HG03060 (cell line): Measurements from ENCODE around the gene AGGF1.
"Not testable (repeated sequence)": the region's sequence is repeated elsewhere in the genome, so short reads cannot be mapped to it uniquely, and the experiment has no call there.

ENCODE experiments used
- ATAC-seq: cut with Tn5 transposase; IDR thresholded peaks from one replicate; pipeline ENCODE4 v1.9.1; 2021; ENCODE audit warnings: low read depth, moderate number of reproducible peaks; ENCODE audit not compliant: unreplicated experiment

Gene AGGF1

DNA sequence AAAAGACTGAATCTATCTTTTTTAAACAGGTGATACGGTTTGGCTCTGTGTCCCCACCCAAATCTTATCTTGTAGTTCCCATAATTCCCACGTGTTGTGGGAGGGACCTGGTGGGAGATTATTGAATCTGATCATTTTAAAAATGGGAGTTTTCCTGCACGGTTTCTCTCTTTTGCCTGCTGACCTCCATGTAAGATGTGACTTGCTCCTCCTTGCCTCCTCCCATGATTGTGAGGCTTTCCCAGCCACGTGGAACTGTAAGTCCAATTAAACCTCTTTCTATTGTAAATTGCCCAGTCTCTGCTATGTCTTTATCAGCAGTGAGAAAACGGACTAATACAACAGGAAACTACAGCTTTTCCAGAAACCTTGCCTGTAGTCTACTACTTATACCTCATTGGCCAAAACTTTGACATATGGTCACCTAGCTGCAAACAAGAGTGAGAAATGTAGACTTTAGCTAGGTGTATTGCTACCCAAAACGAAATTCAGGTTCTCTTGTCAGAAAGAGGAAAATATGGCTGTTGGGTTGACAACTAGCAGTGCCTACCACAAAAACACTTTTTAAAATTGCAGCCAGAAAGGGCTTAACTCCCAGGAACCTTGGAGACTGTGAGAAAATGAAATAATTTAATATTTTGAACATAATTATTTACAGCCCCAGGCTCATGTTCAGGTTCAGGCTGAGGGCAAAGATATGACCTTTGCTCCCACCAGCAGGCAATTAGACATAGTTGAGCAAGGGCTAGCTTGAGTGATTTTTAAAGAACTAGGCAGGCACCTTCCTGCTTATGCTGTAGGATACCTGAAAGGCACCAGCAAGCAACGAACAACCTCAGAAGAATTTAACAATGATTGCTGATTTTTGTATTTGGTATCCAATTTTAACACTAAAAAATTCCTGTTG lies 7.4 kb upstream of the AGGF1 start:
- ATAC-seq, result no peak

DNA sequence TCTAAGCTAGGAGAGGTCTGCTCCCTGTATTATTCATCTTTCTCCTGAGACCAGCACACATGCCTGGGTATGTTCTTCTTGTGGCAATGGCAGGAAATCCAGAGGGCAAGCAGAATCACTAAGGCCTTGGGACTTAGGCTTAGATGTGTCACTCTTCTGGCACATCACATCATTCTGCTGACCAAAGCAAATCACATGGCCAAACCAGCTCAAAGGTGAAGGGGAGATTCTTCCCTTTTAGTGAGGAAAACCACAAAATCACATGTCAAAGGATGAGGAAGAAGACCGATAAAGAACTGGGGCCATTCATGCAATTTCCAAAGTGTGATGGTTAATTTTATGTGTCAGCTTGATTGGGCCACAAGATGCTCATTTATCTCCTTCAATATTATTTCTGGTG lies 5.7 kb upstream of the AGGF1 start:
- ATAC-seq, result no peak

DNA sequence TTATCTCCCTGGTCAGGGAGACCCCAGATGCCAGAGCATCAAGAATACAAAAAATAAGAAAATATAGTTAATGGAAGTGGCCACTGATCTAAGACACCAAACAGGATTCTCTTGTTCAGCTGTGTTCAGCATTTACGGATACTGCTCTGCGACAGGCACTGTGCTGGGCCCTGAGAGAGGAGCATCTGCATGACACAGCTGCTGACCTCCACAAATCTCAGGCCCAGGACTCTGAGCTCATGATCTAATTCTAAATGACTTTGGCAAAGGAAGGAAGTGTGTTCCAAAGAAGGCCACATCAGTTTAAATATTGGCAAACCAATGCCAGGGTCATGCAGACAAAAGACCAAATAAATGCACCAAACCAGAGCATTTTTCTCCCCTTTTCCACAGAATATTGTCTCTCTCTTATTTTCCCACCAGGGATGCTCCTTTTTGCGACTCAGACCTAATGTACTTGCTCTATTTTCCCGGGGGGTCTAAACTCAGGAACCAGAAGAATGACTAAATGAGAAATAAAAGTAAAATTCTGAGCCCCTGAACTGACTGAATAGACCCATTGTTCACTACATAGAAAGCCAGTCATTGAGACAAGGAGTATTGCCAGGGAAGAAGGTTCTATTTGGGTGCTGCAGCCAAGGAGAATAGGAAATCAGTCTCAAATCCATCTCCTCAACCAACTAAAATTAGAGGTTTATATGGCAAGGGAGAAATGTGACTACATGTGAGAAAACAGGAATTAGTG lies 1.4 kb upstream of the AGGF1 start:
- ATAC-seq, result no peak

DNA sequence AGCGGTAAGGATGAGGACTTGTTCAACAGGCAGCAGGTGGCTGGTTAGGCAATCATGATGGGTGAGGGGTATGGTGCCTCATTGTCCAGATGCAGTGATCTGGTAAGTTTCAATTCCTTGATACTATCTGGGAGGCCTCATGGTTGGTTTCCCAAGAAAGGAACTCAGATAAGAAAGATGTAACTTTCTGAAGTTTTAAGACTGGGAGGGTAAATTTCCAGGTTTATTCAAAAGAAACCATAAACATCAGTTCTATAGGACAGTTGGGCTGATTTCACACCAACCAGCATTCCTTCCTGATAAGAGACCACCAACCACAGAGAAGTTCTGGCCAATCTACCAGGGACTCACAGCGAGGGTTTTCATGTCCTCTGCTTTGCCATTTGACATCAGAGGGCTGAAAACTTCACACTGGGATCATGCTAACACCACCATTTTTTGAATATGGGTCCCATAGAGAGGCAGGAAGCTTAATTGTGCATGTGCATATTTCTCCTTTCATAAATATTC lies 773 bp upstream of the AGGF1 start:
- no peak for ATAC-seq

DNA sequence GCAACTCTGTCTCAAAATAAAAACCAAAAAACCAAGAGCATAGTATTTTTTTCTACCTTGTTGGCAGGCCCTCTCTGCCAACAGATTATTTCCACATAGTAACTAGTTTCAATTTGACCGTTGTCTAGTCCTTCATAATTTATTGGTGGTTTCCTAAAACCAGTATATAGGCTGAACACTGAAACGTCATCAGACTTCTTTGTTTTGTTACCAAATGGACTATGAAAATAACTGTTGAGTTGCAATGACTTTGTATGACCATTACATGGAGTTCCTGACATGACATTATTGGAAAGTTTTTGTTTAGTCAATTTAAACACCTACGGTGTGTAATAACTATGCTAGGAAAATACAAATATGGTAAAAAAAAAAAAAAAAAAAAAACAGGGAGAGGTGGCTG lies 1.7 kb downstream of the AGGF1 start:
- ATAC-seq, result no peak

DNA sequence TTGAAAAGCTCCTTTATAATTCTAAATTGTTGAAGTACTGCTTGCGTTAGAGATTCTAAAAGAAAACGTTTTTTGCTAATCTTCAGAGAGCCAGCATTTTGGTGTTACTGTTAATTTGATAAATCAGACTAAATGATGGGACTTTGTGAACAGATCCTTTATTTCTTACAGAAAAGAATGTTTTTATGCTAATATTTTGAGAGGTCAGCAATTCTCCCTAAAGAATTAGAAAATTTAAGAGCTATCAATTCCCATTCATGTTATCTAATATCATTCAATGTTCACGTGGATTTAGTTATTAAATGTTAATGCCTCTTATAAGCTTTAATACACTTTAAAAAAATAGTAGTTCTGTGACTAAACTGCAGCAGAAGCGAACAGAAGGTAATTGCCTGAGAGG lies 2.4 kb downstream of the AGGF1 start:
- ATAC-seq, result no peak

DNA sequence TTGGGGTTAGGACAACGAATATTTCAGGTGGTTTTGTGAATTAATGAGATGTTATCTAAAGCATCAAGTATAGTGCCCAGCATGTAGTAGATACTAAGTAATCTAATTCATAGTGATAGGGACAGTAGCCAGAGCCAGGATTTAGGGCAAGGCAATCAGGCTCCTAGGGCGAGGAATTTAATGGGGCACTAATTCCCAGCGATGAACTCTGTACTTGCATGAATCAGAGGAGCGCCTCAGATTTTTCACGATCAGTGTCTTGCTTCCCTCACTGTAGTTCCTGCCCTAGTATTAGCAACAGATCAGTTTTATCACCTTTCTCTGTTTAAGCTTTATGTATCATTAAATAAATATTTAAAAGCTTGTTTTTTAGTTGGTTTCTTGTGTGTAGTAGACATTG lies 3.1 kb downstream of the AGGF1 start:
- ATAC-seq, result no peak

DNA sequence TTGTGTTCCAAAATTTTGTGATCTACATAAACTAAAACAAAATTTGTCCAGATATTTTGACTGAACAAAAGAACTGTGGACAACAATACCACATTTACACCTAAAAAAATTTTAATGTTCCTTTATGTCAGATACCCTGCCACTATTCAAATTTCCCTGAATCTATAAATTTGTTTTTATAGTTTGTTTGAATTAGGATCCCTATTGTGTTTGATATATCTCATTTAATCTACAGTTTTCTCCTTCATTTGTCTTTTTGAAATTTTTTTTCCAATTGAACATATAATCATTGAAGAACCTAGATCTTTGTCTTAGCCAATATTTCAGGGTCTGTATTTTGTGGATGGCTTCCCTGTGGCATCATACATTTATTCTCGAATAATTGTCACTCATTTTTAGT lies 5.7 kb downstream of the AGGF1 start:
- no peak for ATAC-seq

DNA sequence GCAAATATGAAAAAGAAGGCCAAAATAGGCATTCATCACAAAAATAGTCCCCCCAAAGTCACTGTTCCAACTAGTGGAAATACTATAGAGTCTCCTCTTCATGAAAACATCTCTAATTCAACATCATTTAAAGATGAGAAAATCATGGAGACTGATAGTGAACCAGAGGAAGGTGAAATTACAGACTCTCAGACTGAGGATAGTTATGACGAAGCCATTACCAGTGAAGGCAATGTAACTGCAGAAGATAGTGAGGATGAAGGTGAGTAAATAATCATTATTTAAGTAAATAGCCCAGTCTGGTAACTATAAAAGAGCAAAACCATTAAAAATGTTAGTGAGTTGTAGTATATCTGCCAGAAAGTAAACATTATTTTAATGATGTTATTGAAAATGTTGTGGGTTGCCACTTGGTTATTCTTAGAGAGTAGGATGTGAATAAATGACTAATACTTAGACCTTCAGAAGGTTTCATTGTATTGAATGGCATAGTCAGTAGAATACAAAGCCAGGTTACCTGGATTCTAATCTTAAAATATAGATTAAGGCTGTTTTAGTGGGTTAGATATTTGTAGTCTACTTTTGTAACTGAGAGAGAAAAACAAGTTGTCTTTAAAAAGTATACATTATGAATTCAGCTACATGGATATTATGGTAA lies 16.3 kb downstream of the AGGF1 start:
- no peak for ATAC-seq

DNA sequence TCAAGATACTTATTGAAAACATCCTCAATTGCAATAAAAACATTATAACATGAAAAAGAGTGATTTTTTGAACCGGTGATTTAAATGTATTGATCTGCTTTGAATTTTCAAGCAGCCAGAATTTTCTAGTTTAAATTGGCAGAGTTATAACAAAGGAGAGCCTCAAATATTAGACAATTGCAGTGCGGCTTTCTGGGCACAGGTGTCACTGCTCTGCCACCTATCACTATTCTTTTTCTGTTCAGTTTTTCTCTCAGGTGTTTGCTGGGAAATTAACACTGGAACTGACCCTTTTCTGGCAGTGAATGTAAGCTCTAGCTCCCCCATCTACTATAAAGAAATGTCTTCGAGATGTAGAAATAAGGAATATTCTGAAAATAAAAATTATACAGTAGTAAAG lies 33.8 kb downstream of the AGGF1 start:
- ATAC-seq, result no peak

DNA sequence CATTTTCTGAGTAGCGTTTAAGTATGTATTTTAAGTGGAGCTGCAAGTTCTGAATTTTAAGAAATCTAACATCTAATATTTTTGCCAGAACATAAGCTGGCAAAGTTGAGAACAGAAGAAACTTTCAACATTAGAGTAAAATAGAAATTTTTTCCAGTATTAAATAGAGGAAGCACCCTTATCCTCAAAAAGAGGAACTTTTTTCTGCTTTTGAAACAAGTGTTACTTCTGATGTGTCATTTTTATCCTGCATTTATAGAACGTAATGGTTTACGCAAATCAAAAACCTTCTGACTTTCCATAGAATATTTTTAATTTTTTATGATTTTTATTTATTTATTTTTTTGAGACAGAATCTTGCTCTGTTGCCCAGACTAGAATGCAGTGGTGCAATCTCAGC lies 35.1 kb downstream of the AGGF1 start:
- ATAC-seq, result no peak

DNA sequence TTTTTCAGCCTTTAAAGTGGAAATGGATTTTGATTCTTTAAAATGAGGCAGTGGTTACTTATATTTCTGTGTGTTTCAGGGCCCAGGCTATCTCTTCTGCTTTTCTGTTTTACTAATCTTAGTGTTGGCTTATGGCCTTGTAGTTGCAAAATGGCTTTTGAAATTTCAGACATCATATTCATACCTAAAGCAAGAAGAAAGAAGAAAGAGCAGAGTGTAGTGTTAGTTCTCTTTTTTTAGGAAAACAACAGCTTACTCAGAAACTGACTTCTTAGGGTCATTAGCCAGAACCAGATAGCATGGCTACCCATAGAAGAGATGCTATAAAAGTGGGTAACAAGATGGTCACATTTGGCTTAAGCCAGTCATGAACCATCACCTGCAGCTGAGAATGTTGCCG lies 36.0 kb downstream of the AGGF1 start:
- no peak for ATAC-seq

DNA sequence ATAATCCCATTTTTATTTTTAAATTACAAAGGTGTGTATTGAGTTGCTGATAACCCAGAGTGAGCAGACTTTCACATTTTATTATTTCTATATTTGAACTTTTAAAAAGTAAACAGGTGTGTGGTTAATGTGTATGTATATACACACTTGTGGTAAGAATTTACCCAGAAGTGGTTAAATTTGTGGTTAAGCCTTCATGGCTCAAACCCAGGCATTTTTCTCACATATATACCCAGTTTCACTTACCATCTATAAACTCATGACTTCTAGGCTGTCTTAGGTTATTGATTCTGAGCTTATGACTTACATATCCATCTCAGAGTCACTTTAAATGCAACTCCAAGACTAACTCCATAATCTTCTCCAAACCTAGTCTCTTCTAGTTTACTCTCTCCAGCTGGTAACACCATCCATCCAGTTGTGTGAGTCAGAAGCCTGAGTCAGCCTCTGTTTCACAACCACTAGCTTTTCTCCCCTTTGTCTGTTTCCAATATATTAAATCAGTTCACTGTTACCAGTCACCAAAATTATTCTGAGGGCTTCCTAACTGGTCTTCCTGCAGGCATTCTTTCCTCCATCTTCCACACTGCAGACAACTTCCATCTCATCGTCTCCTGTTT lies 36.7 kb downstream of the AGGF1 start:
- ATAC-seq, result no peak

DNA sequence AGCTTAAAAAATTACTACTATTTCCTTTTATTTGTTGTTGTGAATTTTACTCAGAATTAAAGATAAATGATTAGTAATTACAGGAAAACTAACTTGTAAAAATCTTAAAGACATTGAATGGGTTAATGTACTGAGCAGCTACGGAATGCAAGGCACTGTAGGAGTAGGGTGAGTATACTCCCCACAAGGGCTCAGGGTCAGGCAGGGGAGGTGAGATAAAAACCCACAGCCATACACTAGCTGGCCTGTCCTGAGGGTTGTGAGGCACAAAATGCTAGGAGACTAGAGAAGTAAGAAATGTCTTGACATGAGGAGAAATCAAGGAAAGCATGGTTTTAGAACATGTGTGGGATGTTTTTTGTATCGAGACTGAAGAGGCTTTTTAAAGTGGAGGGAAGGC lies 43.5 kb downstream of the AGGF1 start:
- ATAC-seq, result no peak

DNA sequence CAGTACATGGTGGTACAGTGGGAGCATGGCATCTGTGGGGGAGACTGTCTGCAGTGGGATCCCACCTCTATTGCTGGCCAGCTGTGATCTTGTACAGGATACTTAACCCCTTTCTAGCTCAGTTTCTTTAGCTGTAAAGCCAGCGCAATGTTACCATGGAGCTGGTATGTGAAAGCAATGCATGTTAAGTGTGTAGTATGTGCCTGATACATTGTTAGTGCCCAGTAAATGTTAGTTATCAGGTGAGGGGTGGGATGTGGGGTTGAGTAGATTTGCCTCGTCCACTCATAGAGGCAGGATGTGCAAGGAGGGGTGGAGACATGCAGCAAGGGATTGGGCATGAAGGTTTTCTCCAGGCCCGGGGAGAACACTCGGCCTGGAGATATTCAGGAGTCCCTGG lies 44.5 kb downstream of the AGGF1 start:
- ATAC-seq, result no peak

DNA sequence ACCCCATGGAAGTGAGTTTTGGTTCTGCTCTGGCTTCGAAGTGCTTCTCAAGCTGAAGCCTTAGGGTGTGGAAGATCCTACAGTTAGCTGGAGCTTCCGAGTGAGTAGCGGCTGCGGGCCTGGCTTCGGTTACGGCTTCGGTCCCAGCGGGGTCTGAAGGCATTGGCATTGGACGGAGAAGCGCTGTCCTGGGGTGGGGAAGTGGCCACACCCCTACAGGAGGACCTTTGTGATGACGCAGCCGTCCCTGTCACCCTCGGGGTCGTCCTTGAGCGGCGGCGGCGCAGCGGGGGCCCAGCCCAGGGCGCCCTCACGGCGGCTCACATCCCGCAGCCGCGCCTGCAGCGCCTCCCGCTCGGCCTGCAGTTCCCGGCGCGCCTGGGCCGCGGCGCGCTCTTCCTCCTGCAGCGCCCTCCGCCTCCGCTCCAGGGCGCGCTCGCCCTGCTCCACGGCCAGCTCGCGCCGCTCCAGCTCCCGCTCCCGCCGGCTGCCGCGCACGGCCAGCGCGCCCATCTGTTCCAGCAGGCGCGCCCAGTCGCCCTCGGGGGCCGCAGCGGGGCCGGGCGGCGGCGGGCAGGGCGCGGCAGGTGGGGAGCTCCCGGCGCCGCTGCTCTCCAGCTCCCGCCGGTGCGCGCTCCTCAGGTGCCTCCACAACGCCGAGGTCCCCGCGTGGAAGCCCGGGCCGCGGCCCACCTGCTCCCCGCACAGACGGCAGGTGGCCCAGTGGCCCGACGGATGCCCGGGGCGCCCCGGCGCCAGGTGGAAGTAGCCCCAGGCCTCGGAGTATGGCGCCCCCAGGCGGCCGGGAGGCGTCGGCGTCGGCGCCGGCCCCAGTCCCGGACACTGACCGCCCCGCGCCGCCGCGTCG lies 47.0 kb downstream of the AGGF1 start:
- no peak for ATAC-seq

DNA sequence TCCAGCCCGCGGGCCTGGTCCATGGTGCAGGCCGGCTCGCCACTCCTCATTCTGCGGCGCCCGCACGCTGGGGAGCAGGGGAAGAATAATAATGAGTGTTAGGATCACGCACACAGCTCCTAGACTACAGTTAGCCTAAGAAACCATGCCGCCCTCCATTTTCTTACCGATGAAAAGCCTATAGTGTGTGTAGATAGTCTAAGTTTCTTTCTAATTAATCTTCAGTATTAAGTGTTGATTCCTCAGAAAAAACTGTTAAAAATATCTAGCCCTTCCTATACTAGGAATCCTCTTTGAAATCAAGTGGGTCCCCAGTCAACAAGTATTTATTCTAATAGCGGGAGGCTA lies 47.6 kb downstream of the AGGF1 start:
- no peak for ATAC-seq

DNA sequence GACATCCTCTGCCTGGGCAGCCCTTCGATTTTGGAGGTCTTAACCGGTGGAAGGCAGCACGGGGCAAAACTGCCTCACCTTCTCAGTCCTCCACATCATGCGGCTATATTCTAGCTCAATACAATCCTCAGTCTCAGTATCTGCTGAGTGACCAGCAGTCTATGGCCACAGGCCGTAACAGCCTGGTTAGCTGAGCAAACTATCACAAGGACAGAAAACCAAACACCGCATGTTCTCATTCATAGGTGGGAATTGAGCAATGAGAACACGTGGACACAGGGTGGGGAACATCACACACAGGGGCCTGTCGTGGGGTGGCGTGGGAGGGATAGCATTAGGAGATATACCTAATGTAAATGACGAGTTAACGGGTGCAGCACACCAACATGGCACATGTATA lies 50.3 kb downstream of the AGGF1 start:
- not testable (repeated sequence) for ATAC-seq

DNA sequence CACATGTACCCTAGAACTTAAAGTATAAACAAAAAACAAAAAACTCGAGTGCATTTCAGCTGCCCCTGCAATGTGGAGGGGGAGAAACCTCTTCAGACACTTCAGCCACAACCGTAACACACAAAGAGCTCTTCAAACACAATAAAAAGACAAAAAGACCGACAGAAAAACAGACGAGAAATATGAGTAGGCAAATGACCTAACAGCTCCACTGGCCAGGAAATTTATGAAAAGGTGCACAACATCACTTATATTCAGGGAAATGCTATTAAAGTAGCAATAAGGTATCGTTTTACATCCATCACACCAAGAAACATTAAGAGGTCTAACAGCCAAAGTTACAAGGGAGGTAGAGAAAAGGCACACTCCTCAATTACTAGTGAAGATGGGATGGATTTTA lies 50.7 kb downstream of the AGGF1 start:
- ATAC-seq, result no peak

DNA sequence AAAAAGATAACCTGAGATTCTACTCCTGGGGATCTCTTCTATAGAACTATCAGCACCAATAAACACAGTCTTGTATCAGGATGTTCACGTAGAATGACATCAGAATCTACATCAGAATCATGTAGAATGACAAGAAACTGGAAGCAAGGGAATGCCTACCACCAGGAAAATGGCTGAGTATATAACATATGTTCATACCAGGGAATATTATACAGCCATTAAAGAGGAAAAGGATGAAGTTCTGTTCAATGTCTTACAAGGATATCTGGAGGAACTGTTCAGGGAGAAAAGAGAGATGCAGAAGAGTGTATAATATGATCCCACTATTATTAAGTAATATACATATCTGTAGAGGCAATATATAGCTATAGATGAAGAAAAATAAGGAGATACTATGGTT lies 52.1 kb downstream of the AGGF1 start:
- no peak for ATAC-seq
